Liver (tissue), 9 donors: ENCODE data around the gene ALKBH4. TPM values are rescaled to one million over a fixed set of nuclear protein-coding genes. Genes with fewer than 3 reads are reported as not detected.

Experiments used
- DNase-seq: peaks from one replicate; pipeline ENCODE4 v3.0.0-alpha.2; 2017; ENCODE audit warnings: low spot score
- H3K27ac ChIP-seq, 2 donors: one replicate each; pipeline ENCODE4 v1.7.0; 2013; ENCODE audit warnings: inconsistent platforms in 2 of 2, low read length in 2 of 2, control low read depth in 1 of 2, low read depth in 1 of 2, mild to moderate bottlenecking in 1 of 2
- H3K27me3 ChIP-seq, 4 donors: one replicate each; pipeline versions ENCODE4 v1.6.1 to v1.7.0; 2013; ENCODE audit warnings: low read length in 3 of 4, inconsistent platforms in 1 of 4, mild to moderate bottlenecking in 1 of 4, moderate library complexity in 1 of 4; ENCODE audit not compliant: control insufficient read depth in 4 of 4, insufficient read depth in 4 of 4
- H3K36me3 ChIP-seq, 4 donors: one replicate each; pipeline versions ENCODE4 v1.6.1 to v1.7.0; 2013; ENCODE audit warnings: low read length in 3 of 4, mild to moderate bottlenecking in 3 of 4, low read depth in 1 of 4, moderate library complexity in 1 of 4; ENCODE audit not compliant: control insufficient read depth in 4 of 4, insufficient read depth in 3 of 4
- H3K4me1 ChIP-seq, 4 donors: one replicate each; pipeline versions ENCODE4 v1.6.1 to v1.7.0; 2013; ENCODE audit warnings: low read length in 3 of 4, mild to moderate bottlenecking in 3 of 4, moderate library complexity in 1 of 4; ENCODE audit not compliant: control insufficient read depth in 4 of 4, insufficient read depth in 4 of 4
- H3K4me3 ChIP-seq, 3 donors: one replicate each; pipeline versions ENCODE4 v1.6.1 to v1.7.0; 2013; ENCODE audit warnings: low read length in 3 of 3, control low read depth in 1 of 3, low read depth in 1 of 3, mild to moderate bottlenecking in 1 of 3
- H3K9ac ChIP-seq, 2 donors: one replicate each; pipeline ENCODE4 v1.7.0; 2013; ENCODE audit warnings: low read length in 2 of 2, mild to moderate bottlenecking in 2 of 2, moderate library complexity in 2 of 2, control low read depth in 1 of 2, low read depth in 1 of 2
- H3K9me3 ChIP-seq, 4 donors: one replicate each; pipeline versions ENCODE4 v1.6.1 to v1.7.0; 2013; ENCODE audit warnings: low read length in 3 of 4; ENCODE audit not compliant: control insufficient read depth in 4 of 4
- FOXA1 ChIP-seq: IDR thresholded peaks from 2 replicates; pipeline ENCODE4 v1.6.1; 2016; ENCODE audit warnings: antibody characterized with exemption
- GABPA ChIP-seq, 2 donors: IDR thresholded peaks in 1 of 2; conservative IDR thresholded peaks in 1 of 2; 2 replicates each; pipeline ENCODE4 v1.6.1; 2016; ENCODE audit warnings: antibody characterized with exemption in 2 of 2, mild to moderate bottlenecking in 1 of 2, moderate library complexity in 1 of 2
- HNF4A ChIP-seq, 2 donors: conservative IDR thresholded peaks; 2 replicates each; pipeline ENCODE4 v1.6.1; 2016; ENCODE audit warnings: antibody characterized with exemption in 2 of 2, mild to moderate bottlenecking in 2 of 2
- HNF4G ChIP-seq: IDR thresholded peaks from 2 replicates; pipeline ENCODE4 v1.6.1; 2016; ENCODE audit warnings: antibody characterized with exemption
- JUND ChIP-seq, 2 donors: IDR thresholded peaks; 2 replicates each; pipeline ENCODE4 v1.6.1; 2016; ENCODE audit warnings: antibody characterized with exemption in 2 of 2
- NR2F2 ChIP-seq: IDR thresholded peaks from 2 replicates; pipeline ENCODE4 v1.6.1; 2016; ENCODE audit warnings: antibody characterized with exemption
- RXRA ChIP-seq, 2 donors: IDR thresholded peaks; 2 replicates each; pipeline ENCODE4 v1.6.1; 2017 to 2018; ENCODE audit warnings: antibody characterized with exemption in 2 of 2, mild to moderate bottlenecking in 1 of 2
- SP1 ChIP-seq: IDR thresholded peaks from 2 replicates; pipeline ENCODE4 v1.6.1; 2018; ENCODE audit warnings: antibody characterized with exemption, mild to moderate bottlenecking
- TAF1 ChIP-seq: conservative IDR thresholded peaks from 2 replicates; pipeline ENCODE4 v1.6.1; 2016; ENCODE audit warnings: antibody characterized with exemption, mild to moderate bottlenecking
- WGBS: extraction: QIAGEN DNeasy Blood & Tissue Kit; methylation state at CpG from one replicate; pipeline ENCODE4 v1.1.7; 2013; 5-methylcytosine and 5-hydroxymethylcytosine counted together
- polyA plus RNA-seq, 2 donors: library from polyadenylated mRNA; stranded (reverse) in 1 of 2; unstranded in 1 of 2; fragments of 200-250 nt in 1 of 2; fragments of >200 nt in 1 of 2; fragmentation: Nextera tagmentation in 1 of 2; extraction: Ambion mirVana in 1 of 2; gene quantifications; one replicate each; pipeline versions ENCODE4 v1.2.1 to v1.2.3, GENCODE V29; 2013 to 2015
- total RNA-seq, 2 donors: library from RNA; depleted of rRNA; stranded (reverse); fragments of >200 nt; gene quantifications; one replicate each; pipeline ENCODE4 v1.2.3, GENCODE V29; 2014
- TF ChIP-seq, protein P1 (sequence below): IDR thresholded peaks from 2 replicates; pipeline ENCODE4 v1.6.1; 2016; ENCODE audit warnings: antibody characterized with exemption
- TF ChIP-seq, protein P2 (sequence below): IDR thresholded peaks from 2 replicates; pipeline ENCODE4 v1.6.1; 2016; ENCODE audit warnings: antibody characterized with exemption, mild to moderate bottlenecking
- TF ChIP-seq, protein P3 (sequence below): IDR thresholded peaks from 2 replicates; pipeline ENCODE4 v1.6.1; 2016; ENCODE audit warnings: antibody characterized with exemption
- TF ChIP-seq, protein P4 (sequence below): IDR thresholded peaks from 2 replicates; pipeline ENCODE4 v1.6.1; 2016; ENCODE audit warnings: antibody characterized with exemption
- TF ChIP-seq, protein P5 (sequence below): fragments of 150-350 bp; IDR thresholded peaks from 2 replicates; pipeline ENCODE4 v1.5.1; 2017; ENCODE audit warnings: improper control_type of control experiment, low read depth, low read length; ENCODE audit not compliant: missing input control
- donor health status: healthy.
- donor health status: healthy.
- donor health status: healthy.
- donor health status: healthy.
- donor health status: healthy.

Gene ALKBH4
- total and polyA plus RNA-seq, 4 donors: 5.7 to 8.7 (median 6.9) TPM

DNA sequence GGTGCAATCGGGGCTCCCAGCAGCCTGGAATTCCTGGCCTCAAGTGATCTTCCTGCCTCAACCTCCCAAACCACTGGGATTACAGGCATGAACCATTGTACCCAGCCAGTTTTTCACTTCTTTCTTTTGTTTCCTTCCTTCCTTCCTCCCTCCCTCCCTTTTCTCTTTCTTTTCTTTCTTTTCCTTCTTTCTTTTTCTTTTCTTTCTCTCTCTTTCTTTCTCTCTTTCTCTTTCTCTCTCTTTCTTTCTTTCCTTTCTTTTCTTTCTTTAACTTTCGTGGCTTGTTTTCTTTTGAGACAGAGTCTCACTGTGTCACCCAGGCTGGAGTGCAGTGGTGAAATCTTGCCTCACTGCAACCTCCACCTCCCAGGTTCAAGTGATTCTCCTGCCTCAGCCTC, 19.0 kb downstream of the ALKBH4 start (continued):
- TF ChIP-seq FOXA1 (no peak), TAF1 (no peak)

DNA sequence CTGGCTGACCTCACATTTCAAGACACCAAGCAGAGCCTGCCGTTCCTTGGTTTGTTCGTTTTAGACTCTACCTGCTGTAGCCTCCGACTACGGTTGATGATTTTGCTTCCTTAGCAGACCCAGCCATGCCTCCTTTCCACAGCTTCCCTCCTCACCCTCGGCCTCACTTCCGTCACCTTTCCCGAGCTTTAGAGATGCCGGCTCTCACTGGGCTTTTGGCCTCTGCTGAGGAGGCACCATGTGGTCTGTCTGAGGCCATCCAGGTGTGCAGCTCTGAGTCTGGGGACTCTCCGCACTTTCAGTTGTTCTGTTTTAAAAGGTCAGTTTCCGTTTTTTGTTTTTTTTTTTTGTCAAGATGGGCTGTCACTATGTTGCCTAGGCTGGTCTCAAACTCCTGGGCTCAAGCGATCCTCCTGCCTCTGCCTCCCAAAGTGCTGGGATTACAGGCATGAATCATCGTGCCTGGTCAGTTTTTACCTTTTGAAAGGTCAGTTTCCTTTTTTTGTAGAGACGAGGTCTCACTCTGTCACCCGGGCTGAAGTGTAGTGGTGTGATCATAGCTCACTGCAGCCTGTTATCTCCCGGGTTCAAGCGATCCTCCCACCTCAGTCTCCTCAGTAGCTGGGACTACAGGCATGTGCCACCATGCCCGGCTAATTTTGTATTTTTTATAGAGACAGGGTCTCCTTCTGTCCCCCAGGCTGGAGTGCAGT, 19.5 kb downstream of the ALKBH4 start:
- no peak overlapping the region for H3K27ac ChIP-seq
- no peaks in the 10 kb centered on the region for H3K4me1 ChIP-seq
- no peaks in the 10 kb centered on the region for H3K9me3 ChIP-seq
- H3K27me3 ChIP-seq: no peaks in the 10 kb centered on the region
- WGBS: 91% methylated on average over 17 of the region's 17 CpGs
- DNase-seq: no peak
- H3K4me3 ChIP-seq: no peak overlapping the region
- no peak for TF ChIP-seq NR2F2
- TF ChIP-seq, protein P1, sequence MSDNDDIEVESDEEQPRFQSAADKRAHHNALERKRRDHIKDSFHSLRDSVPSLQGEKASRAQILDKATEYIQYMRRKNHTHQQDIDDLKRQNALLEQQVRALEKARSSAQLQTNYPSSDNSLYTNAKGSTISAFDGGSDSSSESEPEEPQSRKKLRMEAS: no peak
- TF ChIP-seq, protein P2, sequence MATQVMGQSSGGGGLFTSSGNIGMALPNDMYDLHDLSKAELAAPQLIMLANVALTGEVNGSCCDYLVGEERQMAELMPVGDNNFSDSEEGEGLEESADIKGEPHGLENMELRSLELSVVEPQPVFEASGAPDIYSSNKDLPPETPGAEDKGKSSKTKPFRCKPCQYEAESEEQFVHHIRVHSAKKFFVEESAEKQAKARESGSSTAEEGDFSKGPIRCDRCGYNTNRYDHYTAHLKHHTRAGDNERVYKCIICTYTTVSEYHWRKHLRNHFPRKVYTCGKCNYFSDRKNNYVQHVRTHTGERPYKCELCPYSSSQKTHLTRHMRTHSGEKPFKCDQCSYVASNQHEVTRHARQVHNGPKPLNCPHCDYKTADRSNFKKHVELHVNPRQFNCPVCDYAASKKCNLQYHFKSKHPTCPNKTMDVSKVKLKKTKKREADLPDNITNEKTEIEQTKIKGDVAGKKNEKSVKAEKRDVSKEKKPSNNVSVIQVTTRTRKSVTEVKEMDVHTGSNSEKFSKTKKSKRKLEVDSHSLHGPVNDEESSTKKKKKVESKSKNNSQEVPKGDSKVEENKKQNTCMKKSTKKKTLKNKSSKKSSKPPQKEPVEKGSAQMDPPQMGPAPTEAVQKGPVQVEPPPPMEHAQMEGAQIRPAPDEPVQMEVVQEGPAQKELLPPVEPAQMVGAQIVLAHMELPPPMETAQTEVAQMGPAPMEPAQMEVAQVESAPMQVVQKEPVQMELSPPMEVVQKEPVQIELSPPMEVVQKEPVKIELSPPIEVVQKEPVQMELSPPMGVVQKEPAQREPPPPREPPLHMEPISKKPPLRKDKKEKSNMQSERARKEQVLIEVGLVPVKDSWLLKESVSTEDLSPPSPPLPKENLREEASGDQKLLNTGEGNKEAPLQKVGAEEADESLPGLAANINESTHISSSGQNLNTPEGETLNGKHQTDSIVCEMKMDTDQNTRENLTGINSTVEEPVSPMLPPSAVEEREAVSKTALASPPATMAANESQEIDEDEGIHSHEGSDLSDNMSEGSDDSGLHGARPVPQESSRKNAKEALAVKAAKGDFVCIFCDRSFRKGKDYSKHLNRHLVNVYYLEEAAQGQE: no peak
- TF ChIP-seq, protein P3, sequence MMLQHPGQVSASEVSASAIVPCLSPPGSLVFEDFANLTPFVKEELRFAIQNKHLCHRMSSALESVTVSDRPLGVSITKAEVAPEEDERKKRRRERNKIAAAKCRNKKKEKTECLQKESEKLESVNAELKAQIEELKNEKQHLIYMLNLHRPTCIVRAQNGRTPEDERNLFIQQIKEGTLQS: no peak
- TF ChIP-seq RXRA (IDR thresholded peaks at IDR 0.05): no peak
- TF ChIP-seq, protein P4, sequence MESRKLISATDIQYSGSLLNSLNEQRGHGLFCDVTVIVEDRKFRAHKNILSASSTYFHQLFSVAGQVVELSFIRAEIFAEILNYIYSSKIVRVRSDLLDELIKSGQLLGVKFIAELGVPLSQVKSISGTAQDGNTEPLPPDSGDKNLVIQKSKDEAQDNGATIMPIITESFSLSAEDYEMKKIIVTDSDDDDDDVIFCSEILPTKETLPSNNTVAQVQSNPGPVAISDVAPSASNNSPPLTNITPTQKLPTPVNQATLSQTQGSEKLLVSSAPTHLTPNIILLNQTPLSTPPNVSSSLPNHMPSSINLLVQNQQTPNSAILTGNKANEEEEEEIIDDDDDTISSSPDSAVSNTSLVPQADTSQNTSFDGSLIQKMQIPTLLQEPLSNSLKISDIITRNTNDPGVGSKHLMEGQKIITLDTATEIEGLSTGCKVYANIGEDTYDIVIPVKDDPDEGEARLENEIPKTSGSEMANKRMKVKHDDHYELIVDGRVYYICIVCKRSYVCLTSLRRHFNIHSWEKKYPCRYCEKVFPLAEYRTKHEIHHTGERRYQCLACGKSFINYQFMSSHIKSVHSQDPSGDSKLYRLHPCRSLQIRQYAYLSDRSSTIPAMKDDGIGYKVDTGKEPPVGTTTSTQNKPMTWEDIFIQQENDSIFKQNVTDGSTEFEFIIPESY: no peak
- TF ChIP-seq SP1: no peak
- TF ChIP-seq, protein P5, sequence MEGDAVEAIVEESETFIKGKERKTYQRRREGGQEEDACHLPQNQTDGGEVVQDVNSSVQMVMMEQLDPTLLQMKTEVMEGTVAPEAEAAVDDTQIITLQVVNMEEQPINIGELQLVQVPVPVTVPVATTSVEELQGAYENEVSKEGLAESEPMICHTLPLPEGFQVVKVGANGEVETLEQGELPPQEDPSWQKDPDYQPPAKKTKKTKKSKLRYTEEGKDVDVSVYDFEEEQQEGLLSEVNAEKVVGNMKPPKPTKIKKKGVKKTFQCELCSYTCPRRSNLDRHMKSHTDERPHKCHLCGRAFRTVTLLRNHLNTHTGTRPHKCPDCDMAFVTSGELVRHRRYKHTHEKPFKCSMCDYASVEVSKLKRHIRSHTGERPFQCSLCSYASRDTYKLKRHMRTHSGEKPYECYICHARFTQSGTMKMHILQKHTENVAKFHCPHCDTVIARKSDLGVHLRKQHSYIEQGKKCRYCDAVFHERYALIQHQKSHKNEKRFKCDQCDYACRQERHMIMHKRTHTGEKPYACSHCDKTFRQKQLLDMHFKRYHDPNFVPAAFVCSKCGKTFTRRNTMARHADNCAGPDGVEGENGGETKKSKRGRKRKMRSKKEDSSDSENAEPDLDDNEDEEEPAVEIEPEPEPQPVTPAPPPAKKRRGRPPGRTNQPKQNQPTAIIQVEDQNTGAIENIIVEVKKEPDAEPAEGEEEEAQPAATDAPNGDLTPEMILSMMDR: no peak
- TF ChIP-seq HNF4A (conservative IDR thresholded peaks at IDR 0.05): no peak
- no peak for TF ChIP-seq HNF4G
- no peak for TF ChIP-seq JUND (IDR thresholded peaks at IDR 0.05)
- no peak for TF ChIP-seq GABPA (IDR thresholded peaks at IDR 0.05 in 1 of 2, conservative IDR thresholded peaks at IDR 0.05 in 1 of 2)
- no peak for TF ChIP-seq TAF1
- peaks cover 0 to 2% (median 0%) of the 10 kb centered on the region in 4 donors for H3K36me3 ChIP-seq
- H3K9ac ChIP-seq: no peak overlapping the region
